Measurements from ENCODE around the gene IRAK1.

Gene IRAK1

GRCh38 chrX:154019633-154020528 is at the start of gene IRAK1 (continued):
- TF ChIP-seq KLF16 (tag by site-specific recombination; IDR thresholded peaks at IDR 0.05) (no peak), PATZ1 (tag by site-specific recombination; IDR thresholded peaks at IDR 0.05) (peak; percentile 78)

- no peak overlapping the region for H3K27ac ChIP-seq (ENCODE audit: extremely low read depth, low read depth, low read length)
- H3K4me3 ChIP-seq (ENCODE audit: low read depth, low read length): no peak overlapping the region
- CTCF ChIA-PET: no interaction called here
- H3K36me3 ChIP-seq (ENCODE audit: control insufficient read depth in 2 of 2, insufficient read depth in 1 of 2, low read length in 2 of 2): peaks cover 0 to 3% of the 10 kb centered on the region in 2 experiments; a peak in 1 of 3 replicates
- H3K9me3 ChIP-seq (ENCODE audit: control insufficient read depth, insufficient read depth, low read depth, low read length): no peaks in the 10 kb centered on the region
- TF ChIP-seq ZNF280C (tag by site-specific recombination; IDR thresholded peaks at IDR 0.05) (no peak), SETDB1 (IDR thresholded peaks at IDR 0.05; ENCODE audit: insufficient read length, low read length) (no peak), ZBTB21 (tag by site-specific recombination; IDR thresholded peaks at IDR 0.05) (no peak), ZNF776 (tag by site-specific recombination; IDR thresholded peaks at IDR 0.05; ENCODE audit: borderline replicate concordance) (no peak), ZNF48 (tag by site-specific recombination; IDR thresholded peaks at IDR 0.05) (no peak), ZNF302 (tag by site-specific recombination; IDR thresholded peaks at IDR 0.05; ENCODE audit: low read depth) (no peak), YY2 (tag by site-specific recombination; IDR thresholded peaks at IDR 0.05) (no peak), ZNF518A (tag by site-specific recombination; conservative IDR thresholded peaks at IDR 0.05; ENCODE audit: low read depth) (no peak), SCRT1 (tag by site-specific recombination; IDR thresholded peaks at IDR 0.05; ENCODE audit: borderline replicate concordance) (no peak)
- H3K4me1 ChIP-seq (ENCODE audit: control insufficient read depth, insufficient read depth, low read length): no peaks in the 10 kb centered on the region
- POLR2A ChIA-PET: no interaction called here
Observed at GRCh38 chrX:154068560-154068959, 48.9 kb upstream of the IRAK1 start.
